Left colon (tissue), 2 donors: ENCODE data around the gene FUT3. TPM values are rescaled to one million over a fixed set of nuclear protein-coding genes. Genes with fewer than 3 reads are reported as not detected.

Source experiments
- total RNA-seq, 2 donors: library from RNA; stranded (reverse); fragmentation: NEBNext Ultra II Directional; extraction: Animal tissue kit (Norgen Biotek cat#: 25700); gene quantifications; one replicate each; pipeline ENCODE4 v1.2.1, GENCODE V29; 2021
- donor health status: DM: no; HTN: no; CAD: no.
- donor health status: DM: yes; HTN: yes; CAD: no.

Gene FUT3
- total RNA-seq, 2 donors from 2014 or later, result 224 to 253 TPM

Other genes starting within 250 kb of the FUT3 start
- gene SAFB2, start 228.7 kb downstream of the FUT3 start, total RNA-seq, result 10 to 100 TPM; 67.3 to 92.3 TPM
- gene SAFB, start 228.4 kb downstream of the FUT3 start, total RNA-seq, result 10 to 100 TPM; 56.1 to 82.5 TPM
- 10 to 100 TPM; 66.3 to 83.4 TPM for gene MICOS13, start 170.9 kb downstream of the FUT3 start, total RNA-seq
- 1 to 10 TPM; 3.5 to 3.8 TPM for gene HSD11B1L, start 170.4 kb downstream of the FUT3 start, total RNA-seq
- gene RPL36, start 161.2 kb downstream of the FUT3 start, total RNA-seq, result 100 to 1,000 TPM; 759 to 781 TPM
- gene LONP1, start 131.3 kb downstream of the FUT3 start, total RNA-seq, result 10 to 100 TPM; 48.9 to 49.1 TPM
- not detected for gene CATSPERD, start 130.8 kb downstream of the FUT3 start, total RNA-seq
- 1 to 10 TPM; 2.6 to 4.5 TPM for gene PRR22, start 66.7 kb downstream of the FUT3 start, total RNA-seq
- 10 to 100 TPM; 24.8 to 39.4 TPM for gene DUS3L, start 60.3 kb downstream of the FUT3 start, total RNA-seq
- 1 to 10 TPM; 1.2 to 1.7 TPM for gene NRTN, start 46.4 kb downstream of the FUT3 start, total RNA-seq
- 10 to 100 TPM; 61.6 to 74.8 TPM for gene FUT6, start 11.7 kb downstream of the FUT3 start, total RNA-seq
- not detected for gene FUT5, start 19.1 kb upstream of the FUT3 start, total RNA-seq
- gene NDUFA11, start 52.3 kb upstream of the FUT3 start, total RNA-seq, result 100 to 1,000 TPM; 175 to 187 TPM
- 1 to 10 TPM; 6.0 to 6.3 TPM for gene VMAC, start 53.4 kb upstream of the FUT3 start, total RNA-seq
- gene CAPS, start 62.8 kb upstream of the FUT3 start, total RNA-seq, result 10 to 100 TPM; 14.3 to 18.6 TPM
- 10 to 100 TPM; 44.2 to 50.3 TPM for gene RANBP3, start 126.7 kb upstream of the FUT3 start, total RNA-seq